HL-60 (cell line): Measurements from ENCODE around the gene S100A6.
A peak's percentile ranks its signal among the peaks of the same experiment; 100 is the strongest.

Source experiments
- DNase-seq, 2 experiments: peaks; one replicate each; pipeline ENCODE4 v3.0.0-alpha.2; 2010 to 2020; ENCODE audit warnings: low read depth in 1 of 2, low spot score in 1 of 2
- H3K27ac ChIP-seq: fragments of 250-450 bp; sonication (Bioruptor Pico); replicated peaks from 2 replicates; pipeline ENCODE4 v1.5.1; 2020; ENCODE audit warnings: mild to moderate bottlenecking, moderate library complexity
- H3K27me3 ChIP-seq: fragments of 250-450 bp; sonication (Bioruptor Pico); 2 replicates; pipeline ENCODE4 v1.5.1; 2021; ENCODE audit warnings: mild to moderate bottlenecking, moderate library complexity; ENCODE audit not compliant: insufficient read depth, poor library complexity, severe bottlenecking
- H3K4me3 ChIP-seq: replicated peaks from 2 replicates; pipeline ENCODE4 v1.5.1; 2011; ENCODE audit warnings: mild to moderate bottlenecking, control low read depth, low read length; ENCODE audit not compliant: insufficient read depth
- GABPA ChIP-seq: IDR thresholded peaks from 2 replicates; pipeline ENCODE4 v1.6.1; 2012; ENCODE audit warnings: low read depth
- POLR2AphosphoS5 ChIP-seq: IDR thresholded peaks from 2 replicates; pipeline ENCODE4 v1.6.1; 2012; ENCODE audit warnings: low read depth
- SPI1 ChIP-seq: IDR thresholded peaks from 2 replicates; pipeline ENCODE4 v1.6.1; 2012; ENCODE audit warnings: low read depth, mild to moderate bottlenecking, borderline replicate concordance
- TF ChIP-seq, protein P1 (sequence below): IDR thresholded peaks from 2 replicates; pipeline ENCODE4 v1.6.1; 2012; ENCODE audit warnings: low read depth; ENCODE audit not compliant: insufficient replicate concordance
- TF ChIP-seq, protein P2 (sequence below): IDR thresholded peaks from one replicate; pipeline ENCODE4 v1.5.1; 2011; ENCODE audit warnings: low read length, control low read depth, inconsistent platforms; ENCODE audit not compliant: insufficient read depth

S100A6 gene

DNA sequence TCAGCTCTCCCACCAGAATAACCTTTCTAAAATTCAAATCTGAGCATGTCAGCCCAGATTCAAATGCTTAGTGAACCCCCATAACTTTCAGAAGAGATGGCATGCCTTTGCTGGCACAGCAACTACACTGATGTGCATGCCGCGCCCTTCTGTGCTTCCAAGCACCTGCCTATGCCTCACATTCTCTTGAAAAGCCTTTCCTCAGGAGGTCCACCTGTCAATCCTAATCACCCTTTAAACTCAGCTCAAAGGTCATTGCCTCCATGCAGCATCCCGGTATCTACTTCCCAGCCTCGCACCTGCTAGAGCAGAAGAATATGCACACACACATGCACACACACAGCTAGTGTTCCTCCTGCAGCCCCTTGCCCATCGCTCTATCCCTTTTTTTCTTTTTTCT lies 35.1 kb upstream of the S100A6 start:
- Histone ChIP-seq H3K27ac (no peak overlapping the region), H3K27me3 (no peaks in the 10 kb centered on the region), H3K4me3 (no peak overlapping the region)
- TF ChIP-seq, protein P1, sequence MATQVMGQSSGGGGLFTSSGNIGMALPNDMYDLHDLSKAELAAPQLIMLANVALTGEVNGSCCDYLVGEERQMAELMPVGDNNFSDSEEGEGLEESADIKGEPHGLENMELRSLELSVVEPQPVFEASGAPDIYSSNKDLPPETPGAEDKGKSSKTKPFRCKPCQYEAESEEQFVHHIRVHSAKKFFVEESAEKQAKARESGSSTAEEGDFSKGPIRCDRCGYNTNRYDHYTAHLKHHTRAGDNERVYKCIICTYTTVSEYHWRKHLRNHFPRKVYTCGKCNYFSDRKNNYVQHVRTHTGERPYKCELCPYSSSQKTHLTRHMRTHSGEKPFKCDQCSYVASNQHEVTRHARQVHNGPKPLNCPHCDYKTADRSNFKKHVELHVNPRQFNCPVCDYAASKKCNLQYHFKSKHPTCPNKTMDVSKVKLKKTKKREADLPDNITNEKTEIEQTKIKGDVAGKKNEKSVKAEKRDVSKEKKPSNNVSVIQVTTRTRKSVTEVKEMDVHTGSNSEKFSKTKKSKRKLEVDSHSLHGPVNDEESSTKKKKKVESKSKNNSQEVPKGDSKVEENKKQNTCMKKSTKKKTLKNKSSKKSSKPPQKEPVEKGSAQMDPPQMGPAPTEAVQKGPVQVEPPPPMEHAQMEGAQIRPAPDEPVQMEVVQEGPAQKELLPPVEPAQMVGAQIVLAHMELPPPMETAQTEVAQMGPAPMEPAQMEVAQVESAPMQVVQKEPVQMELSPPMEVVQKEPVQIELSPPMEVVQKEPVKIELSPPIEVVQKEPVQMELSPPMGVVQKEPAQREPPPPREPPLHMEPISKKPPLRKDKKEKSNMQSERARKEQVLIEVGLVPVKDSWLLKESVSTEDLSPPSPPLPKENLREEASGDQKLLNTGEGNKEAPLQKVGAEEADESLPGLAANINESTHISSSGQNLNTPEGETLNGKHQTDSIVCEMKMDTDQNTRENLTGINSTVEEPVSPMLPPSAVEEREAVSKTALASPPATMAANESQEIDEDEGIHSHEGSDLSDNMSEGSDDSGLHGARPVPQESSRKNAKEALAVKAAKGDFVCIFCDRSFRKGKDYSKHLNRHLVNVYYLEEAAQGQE = no peak
- TF ChIP-seq SPI1 (no peak), POLR2AphosphoS5 (no peak), GABPA (no peak)
- TF ChIP-seq, protein P2, sequence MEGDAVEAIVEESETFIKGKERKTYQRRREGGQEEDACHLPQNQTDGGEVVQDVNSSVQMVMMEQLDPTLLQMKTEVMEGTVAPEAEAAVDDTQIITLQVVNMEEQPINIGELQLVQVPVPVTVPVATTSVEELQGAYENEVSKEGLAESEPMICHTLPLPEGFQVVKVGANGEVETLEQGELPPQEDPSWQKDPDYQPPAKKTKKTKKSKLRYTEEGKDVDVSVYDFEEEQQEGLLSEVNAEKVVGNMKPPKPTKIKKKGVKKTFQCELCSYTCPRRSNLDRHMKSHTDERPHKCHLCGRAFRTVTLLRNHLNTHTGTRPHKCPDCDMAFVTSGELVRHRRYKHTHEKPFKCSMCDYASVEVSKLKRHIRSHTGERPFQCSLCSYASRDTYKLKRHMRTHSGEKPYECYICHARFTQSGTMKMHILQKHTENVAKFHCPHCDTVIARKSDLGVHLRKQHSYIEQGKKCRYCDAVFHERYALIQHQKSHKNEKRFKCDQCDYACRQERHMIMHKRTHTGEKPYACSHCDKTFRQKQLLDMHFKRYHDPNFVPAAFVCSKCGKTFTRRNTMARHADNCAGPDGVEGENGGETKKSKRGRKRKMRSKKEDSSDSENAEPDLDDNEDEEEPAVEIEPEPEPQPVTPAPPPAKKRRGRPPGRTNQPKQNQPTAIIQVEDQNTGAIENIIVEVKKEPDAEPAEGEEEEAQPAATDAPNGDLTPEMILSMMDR = no peak
- no peak for DNase-seq

GRCh38 chr1:153569465-153569864 lies 33.7 kb upstream of the S100A6 start:
- DNase-seq = no peak
- Histone ChIP-seq H3K27ac (no peak overlapping the region), H3K4me3 (no peak overlapping the region), H3K27me3 (no peaks in the 10 kb centered on the region)
- TF ChIP-seq, protein P1 = no peak
- TF ChIP-seq SPI1 = no peak
- no peak for TF ChIP-seq GABPA
- TF ChIP-seq, protein P2 = no peak
- no peak for TF ChIP-seq POLR2AphosphoS5

DNA sequence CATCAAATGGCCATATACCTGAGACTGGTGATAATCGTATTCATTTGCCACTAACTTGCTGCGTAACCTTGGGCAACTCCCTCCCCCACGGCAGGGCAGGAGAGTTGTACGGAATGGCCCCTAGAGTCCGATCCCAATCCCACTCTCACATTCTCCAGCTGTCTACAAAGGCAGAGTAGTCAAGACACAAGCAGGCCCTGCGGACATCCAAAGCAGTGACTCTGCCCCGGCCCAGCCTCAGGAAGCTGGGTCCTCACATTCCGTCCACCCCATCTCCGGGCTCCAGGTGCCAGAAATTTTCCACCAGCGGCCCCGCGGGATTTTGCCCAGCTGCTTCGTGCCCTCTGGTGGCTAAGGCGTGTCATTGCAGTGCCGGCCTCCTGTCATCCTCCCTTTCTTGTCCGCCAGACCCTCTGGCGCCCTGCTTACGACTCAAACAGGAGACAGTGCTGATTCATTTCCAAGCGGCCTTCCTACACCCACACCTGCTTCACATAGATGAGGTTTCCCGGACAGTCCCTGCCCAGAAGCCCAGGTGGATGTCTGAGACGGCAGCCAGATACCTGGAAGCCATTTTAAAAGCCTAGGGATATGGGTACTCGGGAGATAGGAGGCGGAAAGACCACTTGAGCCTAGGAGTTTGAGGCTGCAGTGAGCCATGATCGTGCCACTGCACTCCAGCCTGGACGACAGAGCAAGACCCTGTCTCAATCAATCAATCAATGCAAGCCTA lies 32.7 kb upstream of the S100A6 start:
- Histone ChIP-seq H3K4me3 (peak overlapping the region; percentile 20), H3K27me3 (no peaks in the 10 kb centered on the region), H3K27ac (no peak overlapping the region)
- TF ChIP-seq, protein P2 = peak; percentile 98
- no peak for TF ChIP-seq GABPA
- DNase-seq = peak; percentile 64 to 78
